Spleen (tissue), 7 donors: Measurements from ENCODE around the gene SOX30.

Experiments
- POLR2A ChIP-seq, 3 donors: fragments of 450-650 bp; IDR thresholded peaks; one replicate each; pipeline ENCODE4 v1.5.1; 2017; ENCODE audit warnings: antibody characterized with exemption in 3 of 3, mild to moderate bottlenecking in 1 of 3
- POLR2AphosphoS5 ChIP-seq, 3 donors: sonication (generic); formaldehyde crosslinking; IDR thresholded peaks; one replicate each; pipeline ENCODE4 v1.5.1; 2017; ENCODE audit warnings: antibody characterized with exemption in 3 of 3
- TF ChIP-seq, protein P1 (sequence below), 11 experiments: fragments of 200-600 bp in 7 of 11; fragments of 450-650 bp in 4 of 11; sonication (generic) in 4 of 11; IDR thresholded peaks in 8 of 11; conservative IDR thresholded peaks in 3 of 11; 1 replicate in 7 of 11; 2 replicates in 4 of 11; pipeline versions ENCODE4 v1.4.0 to v1.8.0; 2016 to 2021; ENCODE audit warnings: antibody characterized with exemption in 11 of 11, inconsistent platforms in 4 of 11, mild to moderate bottlenecking in 1 of 11
- donor health status: DM: no; HTN: no; CAD: no; lungs with moderate emphysema.
- donor health status: DM: no; HTN: no; CAD: no.
- donor health status: DM: no; HTN: no; CAD: no.

DNA sequence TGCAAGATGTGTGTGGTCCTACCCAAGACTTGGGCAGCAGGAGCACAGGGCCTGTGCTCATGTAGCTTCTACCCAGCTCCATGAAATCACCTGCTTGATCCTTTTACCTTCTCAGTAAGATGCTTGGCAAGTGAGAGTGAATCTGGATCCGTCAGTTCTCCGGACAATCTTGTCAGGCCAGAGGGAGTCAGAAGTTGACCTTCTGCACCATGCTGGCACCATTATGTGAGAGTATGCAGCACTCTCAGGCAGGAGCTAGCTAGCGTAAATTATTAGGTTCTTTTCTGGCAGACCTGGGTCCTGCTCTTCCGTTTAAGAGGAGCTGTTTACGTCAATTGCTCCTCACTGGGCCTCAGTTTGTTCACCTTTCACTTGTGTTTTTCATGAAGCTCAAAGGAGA is 39.7 kb downstream of the SOX30 start:
- TF ChIP-seq POLR2A (IDR thresholded peaks at IDR 0.05) (no peak), POLR2AphosphoS5 (IDR thresholded peaks at IDR 0.05) (no peak)
- TF ChIP-seq, protein P1, sequence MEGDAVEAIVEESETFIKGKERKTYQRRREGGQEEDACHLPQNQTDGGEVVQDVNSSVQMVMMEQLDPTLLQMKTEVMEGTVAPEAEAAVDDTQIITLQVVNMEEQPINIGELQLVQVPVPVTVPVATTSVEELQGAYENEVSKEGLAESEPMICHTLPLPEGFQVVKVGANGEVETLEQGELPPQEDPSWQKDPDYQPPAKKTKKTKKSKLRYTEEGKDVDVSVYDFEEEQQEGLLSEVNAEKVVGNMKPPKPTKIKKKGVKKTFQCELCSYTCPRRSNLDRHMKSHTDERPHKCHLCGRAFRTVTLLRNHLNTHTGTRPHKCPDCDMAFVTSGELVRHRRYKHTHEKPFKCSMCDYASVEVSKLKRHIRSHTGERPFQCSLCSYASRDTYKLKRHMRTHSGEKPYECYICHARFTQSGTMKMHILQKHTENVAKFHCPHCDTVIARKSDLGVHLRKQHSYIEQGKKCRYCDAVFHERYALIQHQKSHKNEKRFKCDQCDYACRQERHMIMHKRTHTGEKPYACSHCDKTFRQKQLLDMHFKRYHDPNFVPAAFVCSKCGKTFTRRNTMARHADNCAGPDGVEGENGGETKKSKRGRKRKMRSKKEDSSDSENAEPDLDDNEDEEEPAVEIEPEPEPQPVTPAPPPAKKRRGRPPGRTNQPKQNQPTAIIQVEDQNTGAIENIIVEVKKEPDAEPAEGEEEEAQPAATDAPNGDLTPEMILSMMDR (IDR thresholded peaks at IDR 0.05 in 8 of 11, conservative IDR thresholded peaks at IDR 0.05 in 3 of 11) = no peak
